Measurements from ENCODE around the gene VCL. TPM values are rescaled to one million over a fixed set of nuclear protein-coding genes. Genes with fewer than 3 reads are reported as not detected.
"Not testable (repeated sequence)": the region's sequence is repeated elsewhere in the genome, so short reads cannot be mapped to it uniquely, and the experiment has no call there.

The VCL gene
- polyA plus RNA-seq, 5 donors, result 80.0 to 101 (median 96.6) TPM

- peak; percentile 40 to 46 for DNase-seq
Measured at GRCh38 chr10:74035303-74035702, 37.4 kb downstream of the VCL start.

GRCh38 chr10:74036474-74036873 lies 38.6 kb downstream of the VCL start:
- DNase-seq, result no peak

GRCh38 chr10:74039561-74040145 lies 41.7 kb downstream of the VCL start:
- peak; percentile 51 to 63 for DNase-seq

- DNase-seq, result no peak
Measured at GRCh38 chr10:74040200-74041126, 42.5 kb downstream of the VCL start.

DNA sequence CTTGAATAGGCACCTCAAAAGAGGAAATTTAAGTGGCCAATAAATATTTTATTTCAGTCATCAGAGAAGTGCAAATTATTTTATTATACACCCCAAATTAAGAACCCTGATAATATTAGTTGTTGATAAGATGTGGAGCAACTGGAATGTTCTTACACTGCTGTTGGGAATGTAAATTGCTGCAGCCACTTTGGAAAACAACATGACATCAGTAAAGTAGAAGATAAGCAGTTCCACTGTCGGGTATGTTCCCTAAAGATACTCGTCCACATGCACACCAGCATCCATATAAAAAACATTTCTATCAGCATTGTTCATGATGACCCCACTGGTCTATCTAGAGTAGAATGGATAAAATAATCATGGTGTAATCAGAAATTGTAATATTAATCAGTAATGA lies 46.5 kb downstream of the VCL start:
- DNase-seq, result no peak

GRCh38 chr10:74047304-74047703 lies 49.4 kb downstream of the VCL start:
- DNase-seq, result no peak

- DNase-seq, result no peak
Measured at GRCh38 chr10:74047871-74048270, 50.0 kb downstream of the VCL start.

GRCh38 chr10:74048433-74048832 lies 50.5 kb downstream of the VCL start:
- DNase-seq, result no peak

DNA sequence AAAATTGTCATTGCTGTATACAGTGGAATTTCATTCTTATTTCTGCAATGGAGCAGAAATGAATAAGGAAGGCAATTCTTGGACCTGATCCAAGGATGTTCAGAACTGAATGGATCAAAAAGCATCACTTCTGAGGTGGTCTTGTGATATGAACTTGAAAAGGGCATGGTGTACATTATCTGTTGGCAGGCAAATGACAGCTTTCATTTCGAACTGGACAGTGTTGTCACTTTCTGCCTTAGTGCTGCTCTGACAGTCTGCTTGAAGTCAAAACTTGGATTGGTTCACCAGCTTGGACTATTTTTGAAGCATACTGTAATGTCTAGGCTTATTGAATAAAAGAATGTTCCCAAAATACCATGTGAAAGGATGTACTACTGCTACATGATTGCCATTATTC lies 52.0 kb downstream of the VCL start:
- no peak for DNase-seq

DNA sequence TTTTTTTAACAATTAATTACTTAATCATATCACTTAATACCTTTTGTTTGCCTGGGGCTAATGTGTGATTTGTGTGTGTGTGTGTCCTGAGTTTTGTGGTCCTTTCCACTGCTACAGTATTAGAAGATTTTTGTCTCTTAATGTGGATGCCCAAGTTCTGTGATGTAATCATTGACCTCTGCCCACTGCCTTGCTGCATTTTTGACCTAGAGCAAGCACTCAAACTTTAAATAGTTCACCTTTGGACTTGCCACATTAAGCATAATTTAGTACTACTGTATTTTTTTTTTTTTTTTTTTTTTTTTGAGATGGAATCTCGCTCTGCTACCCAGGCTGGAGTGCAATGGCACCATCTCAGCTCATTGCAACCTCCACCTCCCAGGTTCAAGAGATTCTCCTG lies 52.7 kb downstream of the VCL start:
- DNase-seq, result no peak

GRCh38 chr10:74051736-74052342 lies 53.9 kb downstream of the VCL start:
- no peak for DNase-seq

- DNase-seq, result no peak
Measured at GRCh38 chr10:74052994-74053393, 55.1 kb downstream of the VCL start.

DNA sequence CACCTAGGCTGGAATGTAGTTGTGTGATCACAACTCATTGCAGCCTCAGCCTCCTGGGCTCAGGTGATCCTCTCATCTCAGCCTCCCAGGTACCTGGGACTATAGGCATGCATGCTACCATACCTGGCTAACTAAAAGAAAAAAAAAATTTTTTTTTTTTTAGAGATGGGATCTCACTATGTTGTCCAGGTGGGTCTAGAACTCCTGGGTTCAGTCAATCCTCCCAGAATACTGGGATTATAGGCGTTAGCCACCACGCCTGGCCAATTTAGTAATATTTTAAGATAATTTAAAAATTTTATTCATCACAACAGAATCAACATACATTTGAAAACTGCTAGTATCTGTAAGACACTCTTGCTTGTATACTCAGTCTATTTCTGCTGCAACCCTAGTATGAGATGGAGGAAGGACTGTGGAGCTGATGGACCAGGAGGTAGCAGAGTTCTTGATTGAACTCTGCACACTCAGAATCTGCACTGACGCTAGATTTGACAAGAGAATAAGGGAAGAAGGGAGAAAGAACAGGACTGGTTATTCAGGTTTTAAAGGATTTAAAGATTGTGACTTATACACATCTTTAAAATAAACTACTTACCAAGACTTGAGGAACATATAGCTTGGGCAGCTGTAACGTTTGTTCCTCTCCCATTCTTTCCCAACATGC lies 57.6 kb downstream of the VCL start:
- no peak for DNase-seq

DNA sequence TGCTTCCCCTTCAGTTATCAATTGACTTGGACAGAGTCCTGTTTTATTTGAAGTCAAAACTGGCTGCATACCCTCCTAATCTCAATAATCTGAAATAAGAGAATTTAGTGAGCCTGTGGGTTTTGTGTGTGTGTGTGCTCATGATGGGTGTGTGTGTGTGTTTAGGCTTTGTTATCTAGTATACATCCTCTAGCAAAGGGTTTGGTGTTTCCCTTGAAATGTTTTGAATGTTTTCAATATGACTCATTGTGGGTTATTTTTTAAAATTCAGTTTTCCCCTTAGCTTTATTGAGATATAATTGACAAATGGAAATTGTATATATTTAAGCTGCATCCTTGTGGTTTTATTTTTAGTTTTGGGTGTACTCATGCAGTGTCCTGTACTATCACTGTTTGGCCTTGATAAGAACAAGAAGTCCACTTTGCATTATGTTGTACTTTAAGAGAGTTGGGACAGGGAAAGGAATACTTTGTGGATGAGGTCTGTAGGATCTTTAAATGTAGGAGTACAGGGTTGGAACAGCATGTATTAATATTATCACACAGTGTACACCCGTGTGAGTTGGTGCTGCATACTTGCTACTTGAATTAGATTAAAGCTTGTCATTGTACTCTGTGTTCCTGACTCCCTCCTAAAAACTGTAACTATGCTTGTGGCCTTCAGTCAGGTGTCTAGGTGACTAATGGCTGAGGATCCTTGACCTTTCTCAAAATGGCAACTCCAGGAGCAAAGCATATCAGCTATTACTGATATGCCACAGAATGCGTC lies 58.3 kb downstream of the VCL start:
- DNase-seq, result no peak

DNA sequence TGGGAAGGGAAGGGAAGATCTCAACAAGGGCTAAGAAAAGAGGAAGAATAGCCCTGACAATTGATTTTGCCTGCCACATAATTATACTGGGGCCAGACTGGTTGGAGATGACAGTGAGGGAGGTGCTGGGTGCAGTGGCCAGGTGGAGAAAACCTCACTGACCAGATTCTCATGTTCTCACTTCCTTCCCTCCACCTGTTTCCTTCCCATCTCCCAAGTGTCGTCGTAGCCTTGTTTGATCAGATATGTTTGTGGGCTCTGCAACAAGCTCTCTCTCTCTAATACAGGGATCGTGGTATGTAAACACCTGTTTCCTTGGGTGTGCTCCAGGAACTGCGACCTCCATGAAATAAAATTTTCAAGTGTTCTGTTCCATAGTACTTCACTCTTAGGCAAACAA lies 60.2 kb downstream of the VCL start:
- no peak for DNase-seq

GRCh38 chr10:74058658-74059057 lies 60.7 kb downstream of the VCL start:
- DNase-seq, result no peak

- DNase-seq, result no peak
Measured at GRCh38 chr10:74061104-74061503, 63.2 kb downstream of the VCL start.

- not testable (repeated sequence) for DNase-seq
Measured at GRCh38 chr10:74061978-74062377, 64.1 kb downstream of the VCL start.

DNA sequence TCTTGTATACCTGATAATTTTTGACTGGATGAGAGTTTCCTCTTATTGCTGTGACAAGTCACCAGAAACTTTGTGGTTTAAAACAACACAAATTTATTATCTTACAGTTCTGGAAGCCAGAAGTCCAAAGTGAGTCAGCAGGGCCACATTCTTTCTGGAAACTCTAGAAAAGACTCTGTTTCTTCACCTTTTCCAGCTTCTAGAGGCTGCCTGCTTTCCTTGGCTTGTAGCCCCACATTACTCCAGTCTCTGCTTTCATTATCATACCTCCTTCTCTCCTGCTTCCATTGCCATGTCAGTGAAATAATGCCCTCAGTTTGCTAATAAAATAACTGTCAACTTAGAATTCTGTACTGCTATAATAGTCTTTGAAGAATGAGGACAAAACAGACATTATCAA lies 65.3 kb downstream of the VCL start:
- no peak for DNase-seq

- peak; percentile 35 to 38 for DNase-seq
Measured at GRCh38 chr10:74067373-74068352, 69.7 kb downstream of the VCL start.

Data from right lung (tissue), 5 donors.